Measurements from ENCODE around the gene CD8B.

The CD8B gene

DNA sequence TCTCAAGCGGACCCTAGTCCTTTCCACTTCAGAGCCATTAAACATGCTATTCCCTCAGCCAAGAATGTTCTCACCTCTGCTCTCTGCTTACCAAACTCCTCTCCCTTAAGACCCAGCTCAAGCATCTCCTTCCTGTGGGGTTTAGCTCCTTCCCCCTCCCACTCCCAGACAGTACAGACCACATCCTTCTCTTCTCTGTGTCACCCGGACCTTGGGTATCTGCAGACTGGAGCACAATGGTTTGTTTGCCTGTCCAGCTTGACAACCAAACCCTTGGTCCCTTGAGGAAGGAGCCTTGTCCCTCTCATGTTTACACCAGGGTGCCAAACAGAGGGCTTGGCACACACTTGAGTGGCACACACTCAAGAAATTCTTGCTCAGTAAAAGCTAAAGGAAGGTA, 66.8 kb downstream of the CD8B start:
- no peak for DNase-seq

DNA sequence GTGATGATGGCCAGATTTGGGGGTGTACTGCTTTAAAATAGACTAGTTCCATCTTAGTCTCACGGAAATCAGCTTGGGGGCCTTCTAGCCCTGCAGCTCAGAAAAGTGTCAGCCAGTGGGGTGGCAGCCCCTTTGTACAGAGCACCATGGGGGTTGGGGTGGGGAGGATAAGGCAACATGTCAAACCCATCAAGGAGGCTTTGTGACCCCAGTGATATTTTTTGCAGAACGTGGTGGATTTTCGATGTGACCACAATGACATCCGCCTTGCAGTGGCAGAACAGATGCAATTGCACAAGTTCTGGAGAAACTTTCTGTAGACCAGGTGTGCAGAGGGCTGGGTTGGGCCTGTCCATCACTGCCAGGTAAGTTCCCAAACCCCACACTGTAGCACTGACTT, 67.9 kb downstream of the CD8B start:
- DNase-seq: no peak

DNA sequence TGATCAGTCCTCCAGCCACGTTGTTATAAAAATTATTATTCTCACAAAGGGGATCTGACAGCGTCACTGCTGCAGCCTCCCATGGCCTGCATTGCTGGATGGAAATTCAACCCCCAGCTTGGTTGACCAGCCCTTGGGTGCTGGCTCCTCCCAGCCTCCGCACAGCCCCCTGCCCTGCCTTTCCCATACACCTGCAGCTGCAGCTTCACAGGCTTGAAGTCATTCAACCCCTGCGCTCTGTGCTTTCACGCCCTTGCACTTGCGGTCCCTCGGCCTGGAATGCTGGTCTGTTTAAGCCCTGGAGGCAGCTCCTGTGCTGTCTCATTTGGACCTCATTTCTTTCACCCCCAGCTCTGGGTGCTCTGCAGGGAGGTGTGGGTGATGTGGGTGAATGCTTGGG, 70.1 kb downstream of the CD8B start:
- DNase-seq: no peak

DNA sequence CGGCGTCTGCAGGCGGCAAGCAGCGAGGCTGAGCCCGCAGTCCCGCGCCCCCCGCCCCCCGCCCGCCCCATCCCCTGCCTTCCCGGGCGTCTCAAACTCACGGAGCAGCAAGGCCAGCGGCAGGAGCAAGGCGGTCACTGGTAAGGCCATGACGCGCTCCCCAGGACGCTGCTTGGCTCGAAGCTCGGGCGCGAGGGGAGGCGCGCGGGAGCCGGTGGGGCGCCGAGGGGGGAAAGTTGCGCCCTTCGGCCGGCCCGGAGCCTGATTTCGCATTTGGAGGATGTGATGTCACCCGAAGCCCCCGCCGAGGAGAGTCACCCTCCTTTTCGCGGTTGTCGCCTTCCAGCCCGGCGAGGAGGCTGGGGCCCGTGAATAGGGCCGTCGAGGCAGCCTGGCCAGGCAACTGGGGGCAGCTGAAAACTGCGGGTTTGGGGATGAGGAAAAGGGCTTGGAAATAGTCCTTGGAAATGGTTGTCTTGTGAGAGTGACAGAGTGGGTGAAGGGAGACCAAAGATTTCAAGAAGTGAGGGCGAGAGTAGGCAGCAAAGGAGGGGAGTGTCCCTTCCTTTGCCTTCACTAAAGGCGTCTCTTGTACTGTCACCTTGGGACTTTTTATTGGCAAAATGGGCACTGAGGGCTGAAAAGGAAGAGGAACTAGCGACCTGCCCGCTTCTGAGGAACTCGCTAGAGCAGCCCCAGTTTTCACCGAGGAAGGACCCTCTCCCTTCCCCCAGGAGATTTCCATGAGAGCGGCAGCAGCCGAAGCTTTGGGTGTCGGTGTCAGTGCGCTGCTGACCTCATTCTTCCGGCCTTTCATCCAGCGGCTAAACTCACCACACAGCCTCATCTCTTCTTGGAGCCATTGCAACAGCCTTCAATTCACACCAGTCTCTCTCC, 70.8 kb downstream of the CD8B start, which contains the start of gene CD8A:
Gene CD8A, minus strand, starts transcription at position 238 of the 897 bp plus-strand sequence. Its CDS starts 88 bp downstream, at position 150.
- no peak for DNase-seq

DNA sequence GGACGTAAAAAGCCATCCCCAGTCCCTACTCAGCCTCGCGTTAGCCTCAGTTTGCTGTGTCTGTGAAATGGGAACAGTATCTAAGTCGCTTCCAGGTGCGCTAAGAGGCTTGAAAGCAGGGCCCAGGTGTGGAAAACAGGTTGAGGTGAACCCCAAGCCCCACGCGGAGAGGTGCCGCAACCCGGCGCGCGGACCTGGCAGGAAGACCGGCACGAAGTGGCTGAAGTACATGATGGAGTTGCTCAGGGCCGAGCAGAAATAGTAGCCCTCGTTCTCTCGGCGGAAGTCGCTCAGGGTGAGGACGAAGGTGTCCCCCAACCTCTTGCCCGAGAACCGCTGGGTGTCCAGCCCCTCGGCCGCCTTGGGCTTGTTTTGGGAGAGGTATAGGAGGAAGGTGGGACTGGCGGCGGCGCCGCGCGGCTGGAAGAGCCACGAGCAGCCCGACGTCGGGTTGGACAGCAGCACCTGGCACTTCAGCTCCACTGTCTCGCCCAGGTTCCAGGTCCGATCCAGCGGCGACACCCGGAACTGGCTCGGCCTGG, 71.5 kb downstream of the CD8B start:
- DNase-seq: no peak

DNA sequence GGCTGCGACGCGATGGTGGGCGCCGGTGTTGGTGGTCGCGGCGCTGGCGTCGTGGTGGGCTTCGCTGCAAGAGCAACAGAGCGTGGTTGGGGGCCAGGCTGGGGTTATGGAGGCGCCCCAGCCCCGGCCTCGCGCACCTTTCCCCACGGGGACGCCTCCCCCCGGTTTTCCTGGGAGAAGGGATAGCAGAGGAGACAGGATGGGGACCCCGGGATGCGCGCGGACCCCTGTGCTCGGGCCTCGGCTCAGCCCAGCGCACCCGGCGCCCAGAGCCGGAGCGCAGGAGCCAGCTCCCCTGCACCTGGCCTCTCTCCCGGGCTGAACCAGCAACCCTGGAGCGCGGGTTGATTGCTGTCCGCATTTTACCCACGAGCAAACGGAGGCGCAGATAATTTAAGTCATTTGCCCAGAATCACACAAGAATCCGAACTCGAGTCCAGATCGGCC, 72.0 kb downstream of the CD8B start:
- no peak for DNase-seq

DNA sequence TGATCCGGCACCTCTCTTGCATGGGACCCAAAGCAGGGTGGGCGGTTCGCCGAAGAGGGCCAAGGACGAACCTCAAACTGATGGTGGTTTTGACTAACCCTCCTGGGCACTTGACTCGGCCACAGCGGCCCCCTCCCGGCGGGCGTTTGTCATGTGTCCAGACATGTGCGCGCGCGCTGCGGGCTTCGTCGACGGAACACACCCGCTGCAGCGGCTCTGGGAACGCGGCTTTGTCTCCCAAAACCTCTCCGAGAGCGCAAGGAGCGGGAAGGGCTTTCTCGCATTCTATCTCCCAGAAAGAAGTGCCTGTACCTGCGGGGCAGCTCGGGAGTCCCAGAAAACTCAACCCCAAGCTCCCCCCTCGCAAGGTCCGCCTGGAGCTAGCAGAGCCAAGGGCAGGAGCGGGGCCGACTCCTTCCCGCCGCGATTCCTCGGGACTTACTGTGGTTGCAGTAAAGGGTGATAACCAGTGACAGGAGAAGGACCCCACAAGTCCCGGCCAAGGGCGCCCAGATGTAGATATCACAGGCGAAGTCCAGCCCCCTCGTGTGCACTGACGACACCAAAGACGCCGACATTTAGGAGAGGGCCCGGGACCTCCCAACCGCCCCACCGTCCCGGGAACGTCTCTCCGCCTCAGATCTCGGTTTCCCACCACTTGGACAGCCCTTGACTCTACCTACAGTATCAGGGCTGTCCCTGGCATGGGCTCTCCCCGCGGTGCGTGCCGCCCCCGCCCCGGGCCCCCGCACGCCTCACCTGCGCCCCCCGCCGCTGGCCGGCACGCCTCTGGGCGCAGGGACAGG, 72.6 kb downstream of the CD8B start:
- no peak for DNase-seq

DNA sequence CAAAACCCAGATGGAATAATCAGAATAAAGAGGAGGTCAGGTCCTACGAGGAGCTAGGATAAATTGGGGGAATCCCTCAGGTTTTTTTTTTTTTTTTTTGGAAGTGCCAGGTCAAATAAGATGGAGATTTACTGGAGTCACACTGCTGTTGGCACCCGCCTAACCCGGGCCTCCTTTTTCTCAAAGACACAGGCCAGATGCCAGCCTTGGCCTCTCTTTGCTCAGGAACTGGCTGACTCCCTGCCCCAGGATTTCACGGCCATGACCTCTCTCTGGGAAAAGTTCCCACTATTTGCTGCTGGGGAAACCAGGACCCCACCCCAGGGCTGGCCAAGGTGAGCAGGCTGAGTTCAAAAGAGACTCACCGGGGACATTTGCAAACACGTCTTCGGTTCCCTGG, 73.5 kb downstream of the CD8B start:
- peak; percentile 26 to 48 for DNase-seq

DNA sequence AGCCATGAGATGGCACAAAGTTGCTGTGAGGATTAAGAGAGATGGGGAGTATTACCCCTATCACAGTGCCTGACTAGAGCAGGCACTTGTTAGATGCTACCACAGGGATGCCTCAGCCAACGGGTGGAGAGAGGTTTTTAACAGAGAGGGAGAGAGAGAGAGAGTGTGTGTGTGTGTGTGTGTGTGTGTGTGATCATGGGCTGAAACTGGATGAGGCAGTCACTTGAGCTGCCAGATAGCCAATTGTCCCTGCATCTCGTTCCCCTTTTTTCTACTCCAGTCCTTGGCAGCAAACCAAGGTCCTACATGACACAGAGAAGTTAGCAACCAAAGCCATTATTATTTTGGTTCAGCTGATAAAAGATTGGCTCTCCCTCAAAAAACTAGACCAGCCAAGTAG, 74.0 kb downstream of the CD8B start:
- DNase-seq: peak in 1 of 2 experiments; percentile 49

DNA sequence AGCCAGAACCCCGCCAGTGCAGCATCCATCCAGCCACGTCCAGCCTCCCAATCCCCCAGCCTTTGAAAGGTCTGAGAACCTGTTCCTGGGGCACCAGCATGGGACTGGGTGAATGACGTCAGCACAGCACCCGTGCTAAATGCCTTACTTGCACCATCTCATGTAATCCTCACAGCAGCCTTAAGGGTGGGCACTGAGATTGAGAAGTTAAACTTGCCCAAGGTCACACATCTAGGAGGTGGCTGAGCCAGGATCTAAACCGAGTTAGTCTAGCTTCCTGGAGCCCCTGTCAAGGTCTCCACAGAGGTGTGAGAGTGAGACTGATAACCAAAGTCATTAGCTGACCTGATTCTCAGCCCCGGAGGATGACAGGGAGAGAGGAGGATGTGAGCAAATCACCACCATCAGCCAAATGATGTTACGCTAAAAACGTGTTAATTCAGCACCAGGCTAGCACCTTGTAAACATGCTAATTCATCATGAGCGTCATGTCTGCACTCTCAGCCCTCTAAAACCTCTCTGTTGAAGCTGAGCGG, 75.6 kb downstream of the CD8B start:
- DNase-seq: no peak

DNA sequence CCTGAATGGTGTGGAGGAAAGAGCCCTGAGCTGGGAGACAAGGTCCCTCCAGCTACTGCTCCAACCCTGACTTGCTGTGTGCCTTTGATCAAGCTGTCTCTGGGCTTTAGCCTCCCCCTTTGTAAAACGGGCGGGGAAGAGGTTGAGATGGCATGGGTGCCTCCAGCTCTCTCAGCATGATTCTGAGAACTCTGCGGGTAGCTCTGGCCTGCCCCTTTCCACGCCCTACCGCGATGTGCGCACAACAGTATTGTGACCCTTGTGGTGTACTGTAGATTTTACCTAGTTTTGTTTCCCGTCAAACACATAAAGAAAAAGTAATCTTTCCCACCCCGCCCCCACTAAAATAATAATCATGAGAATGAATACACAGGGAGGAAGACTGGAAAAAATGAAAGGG, 76.2 kb downstream of the CD8B start:
- no peak for DNase-seq

DNA sequence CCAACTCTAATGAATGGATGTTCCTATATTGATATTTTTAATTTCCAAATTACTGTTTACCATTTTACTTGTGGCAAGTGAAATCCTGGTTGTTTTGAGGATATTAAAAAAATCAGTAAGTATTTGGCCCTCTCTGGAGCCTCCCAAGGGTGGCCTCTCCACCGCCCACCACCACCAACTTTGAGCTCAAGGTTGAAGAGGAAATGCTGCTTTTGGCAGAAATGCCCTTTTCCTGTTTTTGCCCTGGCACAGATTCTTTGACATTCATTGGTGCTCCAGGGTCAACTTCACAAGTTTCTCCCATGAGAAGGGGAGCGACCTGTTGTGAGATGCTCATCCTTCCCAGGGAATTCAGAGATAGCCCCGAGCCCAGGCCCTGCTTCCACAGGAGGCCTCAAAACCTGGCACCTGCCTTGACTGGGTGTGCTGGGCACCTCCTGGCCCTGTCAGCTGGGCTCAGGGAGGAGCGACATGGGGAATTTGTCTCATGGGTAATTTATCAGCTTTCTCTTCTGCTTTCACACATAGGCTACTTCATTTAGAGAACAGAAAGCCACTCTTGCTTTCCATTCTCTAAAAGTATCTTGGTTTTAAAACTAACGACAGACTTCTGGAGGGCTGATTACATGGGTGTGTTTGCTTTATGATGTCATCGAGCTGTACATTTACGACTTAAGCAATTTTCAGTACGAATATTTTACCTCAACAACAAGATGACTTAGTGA, 77.9 kb downstream of the CD8B start:
- DNase-seq: no peak

DNA sequence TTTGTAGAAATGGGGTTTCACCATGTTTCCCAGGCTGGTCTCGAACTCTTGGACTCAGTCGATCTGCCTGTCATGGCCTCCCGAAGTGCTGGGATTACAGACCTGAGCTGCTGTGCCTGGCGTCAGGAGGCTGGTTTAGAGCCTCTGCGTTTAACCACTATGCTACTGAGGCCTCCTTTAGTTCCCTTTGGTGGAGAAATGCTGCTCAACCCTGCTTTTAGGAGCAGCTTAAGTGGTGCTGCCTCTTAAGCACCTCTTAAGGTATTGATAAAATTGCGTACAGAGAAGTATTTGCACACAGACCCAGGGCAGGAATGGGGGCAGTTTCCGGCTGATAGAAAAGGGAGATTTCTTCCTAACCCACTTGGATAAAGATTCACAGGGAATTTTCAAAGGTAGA, 78.9 kb downstream of the CD8B start:
- no peak for DNase-seq

DNA sequence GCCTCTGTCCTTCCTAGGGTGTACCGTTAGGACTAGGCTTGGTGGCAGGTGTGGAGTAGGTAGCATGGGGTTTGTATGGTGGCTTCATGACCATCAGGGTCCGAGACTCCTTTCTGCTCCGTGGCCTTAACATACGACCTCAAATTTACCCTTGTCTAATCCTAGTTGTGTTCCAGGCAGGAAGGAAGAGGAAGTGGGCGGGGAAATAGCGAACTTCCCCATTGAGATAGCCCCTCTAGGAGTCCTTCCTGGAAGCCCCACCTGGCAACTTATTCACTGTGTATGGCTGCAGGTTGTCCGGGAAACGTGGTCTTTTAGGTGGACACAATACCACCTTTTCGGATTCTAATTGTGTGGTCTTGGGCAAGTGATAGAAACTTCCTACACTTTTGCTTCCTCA, 80.3 kb downstream of the CD8B start:
- no peak for DNase-seq

DNA sequence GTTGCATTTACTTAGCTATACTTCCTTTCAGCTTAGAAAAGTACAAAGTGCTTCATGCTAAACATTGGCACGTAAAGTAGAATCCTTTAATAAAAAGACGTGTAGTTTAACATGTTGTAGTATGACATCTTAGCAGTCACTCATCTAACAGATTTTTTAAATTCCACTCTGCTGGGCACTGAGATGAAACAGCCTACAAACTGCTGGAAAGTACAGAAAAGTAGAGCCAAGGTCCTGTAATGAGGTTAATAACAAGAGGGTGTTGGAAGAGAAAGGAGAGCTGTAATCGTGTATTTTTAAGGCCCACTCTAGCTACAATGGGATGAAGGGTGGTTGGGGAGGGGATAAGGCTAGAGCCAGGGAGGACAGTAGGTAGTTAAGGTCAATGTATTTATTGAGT, 81.7 kb downstream of the CD8B start:
- DNase-seq: no peak

DNA sequence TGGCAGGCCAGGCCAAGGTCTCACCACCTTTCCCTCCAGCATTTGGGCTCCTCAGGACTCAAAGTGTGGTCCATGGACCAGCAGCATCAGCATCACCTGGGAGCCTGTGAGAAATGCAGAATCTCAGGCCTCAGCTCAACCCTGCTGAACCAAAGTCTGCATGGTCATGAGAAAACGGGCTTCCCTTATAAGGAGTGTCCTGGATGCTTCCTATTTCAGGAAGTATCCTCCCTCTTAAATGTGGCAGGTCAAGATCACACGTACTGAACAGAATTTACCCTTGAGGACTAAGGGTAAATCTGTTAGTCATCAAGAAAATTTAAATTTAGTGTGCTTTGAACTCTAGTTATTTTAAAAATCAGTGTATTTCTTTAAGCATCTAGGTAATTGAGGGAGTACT, 82.7 kb downstream of the CD8B start:
- DNase-seq: no peak

DNA sequence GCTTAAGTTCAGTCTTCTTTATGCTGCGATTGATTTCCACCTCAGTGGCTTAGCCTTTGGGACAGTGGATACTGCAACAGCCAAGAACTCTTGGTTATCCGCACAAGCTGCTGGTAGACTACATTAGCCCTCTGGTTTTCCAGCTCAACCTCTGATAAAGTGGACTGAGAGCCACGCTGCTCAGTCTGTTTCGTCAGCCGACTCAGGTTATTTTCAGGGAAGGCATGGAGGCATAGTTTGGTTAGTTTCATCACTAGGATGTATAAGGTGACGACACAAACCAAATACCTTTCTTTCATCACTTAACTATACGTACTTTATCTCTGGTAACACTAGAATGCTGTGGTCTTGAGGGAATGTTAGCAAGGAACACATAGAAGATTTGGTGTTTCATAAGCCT, 85.2 kb downstream of the CD8B start:
- DNase-seq: no peak

DNA sequence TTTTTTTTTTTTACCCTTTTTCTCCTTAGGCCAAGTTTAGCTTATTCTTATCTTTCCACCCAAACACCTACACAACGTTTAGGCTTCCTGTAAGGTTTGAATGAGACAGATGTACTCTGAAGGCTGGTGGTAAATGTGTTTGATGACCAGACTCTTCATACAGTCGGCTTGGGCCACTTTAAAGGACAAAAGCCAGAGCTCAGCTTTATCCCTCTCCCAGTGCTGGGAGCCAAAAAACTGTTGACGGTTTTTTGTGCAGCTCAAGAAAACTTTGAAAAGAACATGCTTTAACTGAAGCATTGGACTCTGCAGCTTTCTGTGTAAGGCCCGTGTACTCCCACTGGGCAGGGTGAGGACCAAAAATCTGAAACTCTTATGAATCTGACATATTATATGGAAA, 86.3 kb downstream of the CD8B start:
- DNase-seq: no peak

DNA sequence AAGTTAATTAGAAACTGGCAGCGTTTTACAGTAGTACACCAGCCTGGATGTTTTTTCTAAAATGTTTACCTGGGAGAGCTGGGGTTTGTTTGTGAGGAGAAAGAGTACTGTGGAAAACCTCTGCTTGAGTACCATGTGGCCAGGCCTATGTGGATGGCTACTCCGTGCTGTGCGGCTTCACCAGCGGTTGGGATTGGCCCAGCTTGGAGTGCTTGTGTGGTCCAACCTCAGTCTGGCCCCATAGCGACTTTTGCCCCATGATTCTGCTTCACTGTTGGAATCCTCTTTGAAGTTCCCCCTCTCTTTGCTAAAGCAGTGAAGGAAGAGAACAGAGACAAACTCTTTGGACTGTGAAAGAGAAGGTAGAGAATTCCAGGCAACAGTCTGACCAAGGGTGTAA, 86.8 kb downstream of the CD8B start:
- no peak for DNase-seq

DNA sequence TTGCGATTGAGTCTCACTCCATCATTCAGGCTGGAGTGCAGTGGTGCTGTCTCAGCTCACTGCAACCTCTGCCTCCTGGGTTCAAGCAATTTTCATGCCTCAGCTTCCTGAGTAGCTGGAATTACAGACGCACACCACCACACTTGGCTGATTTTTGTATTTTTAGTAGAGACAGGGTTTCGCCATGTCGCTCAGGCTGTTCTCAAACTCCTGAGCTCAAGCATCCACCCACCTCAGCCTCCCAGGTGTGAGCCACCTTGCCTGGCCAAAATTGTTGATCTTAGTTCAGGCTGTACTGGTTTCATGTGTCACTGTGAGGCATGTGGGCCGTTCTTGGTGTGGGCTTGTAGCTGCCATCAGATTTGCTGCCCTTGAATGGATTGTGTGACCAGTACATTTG, 89.1 kb downstream of the CD8B start:
- DNase-seq: no peak

DNA sequence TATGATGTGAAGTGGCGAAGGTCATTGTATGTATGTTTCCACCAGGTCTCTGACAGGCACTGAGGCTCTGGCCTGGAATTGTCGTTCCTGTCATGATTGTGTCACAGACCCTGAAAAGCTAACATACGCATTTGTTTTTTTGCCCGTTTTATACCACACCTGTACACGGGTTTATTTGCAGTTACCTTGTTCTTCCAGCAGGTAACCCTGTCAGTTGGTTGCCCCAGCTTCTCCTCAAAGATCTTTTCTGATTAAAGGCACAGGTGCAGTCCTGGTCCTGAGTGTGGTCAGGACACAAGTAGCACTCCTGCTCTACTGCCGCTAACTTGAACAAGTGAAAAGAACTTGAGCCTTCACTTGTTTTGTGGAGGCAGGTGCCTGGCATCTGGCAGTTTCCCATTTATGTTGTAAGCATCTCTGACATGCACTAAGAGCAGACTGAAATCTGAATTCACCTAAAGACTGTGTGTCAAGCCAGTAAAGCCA, 90.8 kb downstream of the CD8B start:
- DNase-seq: no peak

DNA sequence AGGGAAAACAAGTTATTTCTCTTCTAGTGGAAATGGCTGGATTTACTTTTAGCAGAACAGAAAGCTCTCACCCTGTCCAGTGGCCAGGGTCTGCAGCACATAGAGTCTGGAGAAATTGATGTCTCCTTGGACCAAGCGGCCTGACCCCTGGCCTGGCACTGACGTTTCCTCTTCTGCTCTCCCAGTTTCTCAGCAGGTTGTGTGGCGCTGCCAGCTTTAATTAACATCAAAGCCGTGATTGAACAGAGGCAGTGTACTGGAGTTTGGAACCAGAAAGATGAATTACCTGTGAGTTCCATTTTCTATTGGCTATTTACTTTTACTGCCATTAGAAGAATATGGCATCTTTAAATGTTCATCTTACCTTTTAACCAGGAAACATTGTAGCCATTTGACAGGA, 91.8 kb downstream of the CD8B start:
- DNase-seq: no peak
